CD14-positive monocyte (primary cell): ENCODE results near the gene CRIP2. TPM values are rescaled to one million over a fixed set of nuclear protein-coding genes. Genes with fewer than 3 reads are reported as not detected.

ENCODE experiments used
- DNase-seq, 3 donors: peaks; one replicate each; pipeline ENCODE4 v3.0.0-alpha.2; 2011 to 2022
- H2AFZ ChIP-seq: 2 replicates; pipeline ENCODE4 v1.6.0; 2012; ENCODE audit warnings: mild to moderate bottlenecking, low read depth, low read length, inconsistent platforms; ENCODE audit not compliant: insufficient read depth, poor library complexity, severe bottlenecking
- H3K27ac ChIP-seq, 2 donors: 1 replicate in 1 of 2; 2 replicates in 1 of 2; pipeline ENCODE4 v1.5.1; 2012 to 2013; ENCODE audit warnings: low read length in 2 of 2, control low read depth in 1 of 2, inconsistent platforms in 1 of 2, low read depth in 1 of 2, mild to moderate bottlenecking in 1 of 2
- H3K27me3 ChIP-seq, 2 donors: one replicate each; pipeline versions ENCODE4 v1.6.0 to v1.6.1; 2011 to 2013; ENCODE audit warnings: low read length in 2 of 2; ENCODE audit not compliant: control insufficient read depth in 2 of 2, insufficient read depth in 2 of 2
- H3K36me3 ChIP-seq, 2 donors: replicated peaks in 1 of 2; 1 replicate in 1 of 2; 2 replicates in 1 of 2; pipeline versions ENCODE4 v1.5.1 to v1.6.1; 2012 to 2013; ENCODE audit warnings: low read length in 2 of 2, control low read depth in 1 of 2, inconsistent platforms in 1 of 2, mild to moderate bottlenecking in 1 of 2; ENCODE audit not compliant: insufficient read depth in 2 of 2, control insufficient read depth in 1 of 2
- H3K4me1 ChIP-seq, 2 donors: 1 replicate in 1 of 2; 2 replicates in 1 of 2; pipeline versions ENCODE4 v1.5.1 to v1.6.1; 2012 to 2013; ENCODE audit warnings: low read length in 2 of 2, control low read depth in 1 of 2, inconsistent platforms in 1 of 2, mild to moderate bottlenecking in 1 of 2, moderate library complexity in 1 of 2; ENCODE audit not compliant: insufficient read depth in 2 of 2, control insufficient read depth in 1 of 2
- H3K4me2 ChIP-seq: replicated peaks from 2 replicates; pipeline ENCODE3; 2012; ENCODE audit warnings: low read length, moderate library complexity, mild to moderate bottlenecking; ENCODE audit not compliant: poor library complexity, severe bottlenecking; ENCODE audit errors: extremely low read depth
- H3K4me3 ChIP-seq, 3 experiments: fragments of 200-600 bp in 1 of 3; sonication (generic) in 1 of 3; replicated peaks in 1 of 3; 1 replicate in 2 of 3; 2 replicates in 1 of 3; pipeline ENCODE4 v1.5.1; 2011 to 2013; ENCODE audit warnings: low read length in 3 of 3, mild to moderate bottlenecking in 3 of 3, control low read depth in 2 of 3, low read depth in 2 of 3, inconsistent platforms in 1 of 3, moderate library complexity in 1 of 3
- H3K79me2 ChIP-seq: 2 replicates; pipeline ENCODE4 v1.6.0; 2012; ENCODE audit warnings: mild to moderate bottlenecking, control low read depth, inconsistent platforms, low read length, moderate library complexity; ENCODE audit not compliant: insufficient read depth
- H3K9ac ChIP-seq: 2 replicates; pipeline ENCODE4 v1.6.0; 2017; ENCODE audit warnings: low read length, mild to moderate bottlenecking; ENCODE audit not compliant: insufficient read depth, poor library complexity, severe bottlenecking
- H3K9me3 ChIP-seq, 2 donors: replicated peaks in 1 of 2; 1 replicate in 1 of 2; 2 replicates in 1 of 2; pipeline versions ENCODE4 v1.5.1 to v1.6.1; 2012 to 2013; ENCODE audit warnings: low read length in 2 of 2, control low read depth in 1 of 2; ENCODE audit not compliant: control insufficient read depth in 1 of 2, insufficient read depth in 1 of 2
- H4K20me1 ChIP-seq: 2 replicates; pipeline ENCODE4 v1.6.0; 2012; ENCODE audit warnings: mild to moderate bottlenecking, low read length, control low read depth, moderate library complexity; ENCODE audit not compliant: insufficient read depth
- H3K27ac Mint-ChIP-seq, 7 donors: one replicate each; pipeline ENCODE4 v1.8.0; 2020; ENCODE audit warnings: mild to moderate bottlenecking in 7 of 7, mixed read lengths in 7 of 7, moderate library complexity in 6 of 7, inconsistent platforms in 2 of 7
- H3K27me3 Mint-ChIP-seq, 3 donors: one replicate each; pipeline ENCODE4 v1.8.0; 2021 to 2022; ENCODE audit warnings: low read depth in 3 of 3, mild to moderate bottlenecking in 3 of 3, mixed read lengths in 3 of 3, moderate library complexity in 3 of 3, inconsistent platforms in 1 of 3
- H3K36me3 Mint-ChIP-seq, 2 donors: one replicate each; pipeline ENCODE4 v1.8.0; 2020; ENCODE audit warnings: mixed read lengths in 2 of 2, inconsistent platforms in 1 of 2, mild to moderate bottlenecking in 1 of 2
- H3K4me1 Mint-ChIP-seq: one replicate; pipeline ENCODE4 v1.8.0; 2020; ENCODE audit warnings: mild to moderate bottlenecking, mixed read lengths
- H3K4me3 Mint-ChIP-seq, 2 donors: one replicate each; pipeline ENCODE4 v1.8.0; 2020; ENCODE audit warnings: mild to moderate bottlenecking in 2 of 2, mixed read lengths in 2 of 2, moderate library complexity in 1 of 2
- H3K9me3 Mint-ChIP-seq, 7 donors: one replicate each; pipeline ENCODE4 v1.8.0; 2020 to 2022; ENCODE audit warnings: mixed read lengths in 7 of 7, mild to moderate bottlenecking in 6 of 7, moderate library complexity in 6 of 7, inconsistent platforms in 2 of 7
- WGBS: methylation state at CpG from one replicate; pipeline ENCODE4 v1.1.5; 2013; ENCODE audit warnings: missing lambda C conversion rate; ENCODE audit not compliant: insufficient coverage; 5-methylcytosine and 5-hydroxymethylcytosine counted together
- intact Hi-C, 2 donors: fragments of 100-400 bp; cut with micrococcal nuclease; formaldehyde crosslinking; loops; one replicate each; pipeline versions ENCODE4 v1.15.0 to v1.15.1; 2023
- polyA plus RNA-seq, 3 donors: library from polyadenylated mRNA; depleted of rRNA in 1 of 3; unstranded in 2 of 3; stranded (reverse) in 1 of 3; fragments of 300-500 nt in 2 of 3; fragments of >200 nt in 1 of 3; fragmentation: Illumina TruSeq in 2 of 3; gene quantifications; 1 replicate in 2 of 3; 2 replicates in 1 of 3; pipeline ENCODE4 v1.2.3, GENCODE V29; 2012 to 2021
- TF ChIP-seq, protein P1 (sequence below): fragments of 200-600 bp; IDR thresholded peaks from one replicate; pipeline ENCODE4 v1.8.0; 2022; ENCODE audit warnings: antibody characterized with exemption, mild to moderate bottlenecking

The CRIP2 gene
- polyA plus RNA-seq, 3 donors, result 2.1 to 4.0 (median 3.3) TPM

DNA sequence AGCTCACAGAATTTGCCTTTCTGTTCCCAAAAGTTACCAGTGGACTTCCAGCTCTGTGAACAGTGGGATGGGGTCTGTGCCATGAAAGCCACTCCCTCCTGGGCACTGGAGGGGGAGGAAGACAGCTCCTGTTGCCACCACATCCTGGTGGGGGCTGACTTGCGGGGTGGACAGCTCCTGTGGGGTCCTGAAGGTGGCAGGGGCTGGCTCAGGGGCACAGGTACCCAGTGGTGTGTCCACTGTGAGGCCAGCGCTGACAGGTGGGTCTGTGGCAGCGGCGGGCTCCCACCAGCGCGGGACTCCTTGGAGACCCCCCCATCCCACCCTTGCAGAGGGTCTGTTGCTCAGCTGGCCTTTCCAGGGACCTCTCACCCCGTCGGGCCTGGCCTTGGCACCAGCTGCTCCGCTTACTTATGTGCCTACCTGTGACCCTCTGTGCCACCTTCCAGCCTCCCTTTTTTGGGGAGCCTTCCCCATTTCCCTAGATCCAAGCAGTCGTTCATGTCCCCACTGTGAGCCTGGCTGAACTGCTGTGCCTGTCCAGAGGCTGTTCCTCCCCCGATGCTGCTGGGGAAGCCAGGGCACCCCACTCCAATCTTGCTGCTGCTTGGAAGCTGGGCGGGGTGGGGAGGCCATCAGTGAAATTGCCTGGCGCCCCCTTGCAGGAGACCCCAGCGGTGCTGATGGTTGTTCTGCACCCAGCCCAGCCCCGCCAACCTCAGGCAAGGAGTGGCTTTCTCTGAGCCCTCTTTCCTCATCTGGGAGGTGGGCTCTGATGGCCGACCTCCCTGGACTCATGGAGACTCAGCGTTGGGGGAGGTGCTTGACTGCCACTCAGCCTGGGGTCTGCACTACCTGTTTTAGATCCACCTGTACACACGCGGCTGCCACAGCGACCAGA is 18.6 kb downstream of the CRIP2 start:
- Histone ChIP-seq H3K9me3 (no peaks in the 10 kb centered on the region), H3K79me2 (peaks cover 5% of the 10 kb centered on the region), H2AFZ (no peak overlapping the region), H3K9ac (no peak overlapping the region), H3K27me3 (no peaks in the 10 kb centered on the region), H3K27ac (no peak overlapping the region), H3K4me2 (no peak overlapping the region), H4K20me1 (peaks cover 31% of the 10 kb centered on the region), H3K36me3 (peaks cover 7 to 9% of the 10 kb centered on the region in 2 donors), H3K4me1 (peaks cover 25 to 30% of the 10 kb centered on the region in 2 donors), H3K4me3 (no peak overlapping the region)
- no peak for DNase-seq
- TF ChIP-seq, protein P1, sequence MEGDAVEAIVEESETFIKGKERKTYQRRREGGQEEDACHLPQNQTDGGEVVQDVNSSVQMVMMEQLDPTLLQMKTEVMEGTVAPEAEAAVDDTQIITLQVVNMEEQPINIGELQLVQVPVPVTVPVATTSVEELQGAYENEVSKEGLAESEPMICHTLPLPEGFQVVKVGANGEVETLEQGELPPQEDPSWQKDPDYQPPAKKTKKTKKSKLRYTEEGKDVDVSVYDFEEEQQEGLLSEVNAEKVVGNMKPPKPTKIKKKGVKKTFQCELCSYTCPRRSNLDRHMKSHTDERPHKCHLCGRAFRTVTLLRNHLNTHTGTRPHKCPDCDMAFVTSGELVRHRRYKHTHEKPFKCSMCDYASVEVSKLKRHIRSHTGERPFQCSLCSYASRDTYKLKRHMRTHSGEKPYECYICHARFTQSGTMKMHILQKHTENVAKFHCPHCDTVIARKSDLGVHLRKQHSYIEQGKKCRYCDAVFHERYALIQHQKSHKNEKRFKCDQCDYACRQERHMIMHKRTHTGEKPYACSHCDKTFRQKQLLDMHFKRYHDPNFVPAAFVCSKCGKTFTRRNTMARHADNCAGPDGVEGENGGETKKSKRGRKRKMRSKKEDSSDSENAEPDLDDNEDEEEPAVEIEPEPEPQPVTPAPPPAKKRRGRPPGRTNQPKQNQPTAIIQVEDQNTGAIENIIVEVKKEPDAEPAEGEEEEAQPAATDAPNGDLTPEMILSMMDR, result no peak
- peaks cover 16% of the 10 kb centered on the region for H3K4me1 Mint-ChIP-seq
- H3K36me3 Mint-ChIP-seq, result peaks cover 6 to 22% of the 10 kb centered on the region in 2 donors
- peaks cover 1 to 5% (median 2%) of the 10 kb centered on the region in 3 donors for H3K27me3 Mint-ChIP-seq
- H3K9me3 Mint-ChIP-seq, result peaks cover 0 to 3% (median 0%) of the 10 kb centered on the region in 7 donors
- WGBS, result 97% methylated on average over 11 of the region's 20 CpGs
- peak overlapping the region in 1 of 2 donors; percentile 43 for H3K4me3 Mint-ChIP-seq
- intact Hi-C loops, result loop anchor here (5.0 kb wide), 3 partner anchors 46 to 741 kb away; partner anchors contain the start of genes SIVA1 (in 1 of the 2) and TEX22 (in 1 of the 2)
- H3K27ac Mint-ChIP-seq, result peak overlapping the region in 2 of 7 donors; percentile 30 to 36

DNA sequence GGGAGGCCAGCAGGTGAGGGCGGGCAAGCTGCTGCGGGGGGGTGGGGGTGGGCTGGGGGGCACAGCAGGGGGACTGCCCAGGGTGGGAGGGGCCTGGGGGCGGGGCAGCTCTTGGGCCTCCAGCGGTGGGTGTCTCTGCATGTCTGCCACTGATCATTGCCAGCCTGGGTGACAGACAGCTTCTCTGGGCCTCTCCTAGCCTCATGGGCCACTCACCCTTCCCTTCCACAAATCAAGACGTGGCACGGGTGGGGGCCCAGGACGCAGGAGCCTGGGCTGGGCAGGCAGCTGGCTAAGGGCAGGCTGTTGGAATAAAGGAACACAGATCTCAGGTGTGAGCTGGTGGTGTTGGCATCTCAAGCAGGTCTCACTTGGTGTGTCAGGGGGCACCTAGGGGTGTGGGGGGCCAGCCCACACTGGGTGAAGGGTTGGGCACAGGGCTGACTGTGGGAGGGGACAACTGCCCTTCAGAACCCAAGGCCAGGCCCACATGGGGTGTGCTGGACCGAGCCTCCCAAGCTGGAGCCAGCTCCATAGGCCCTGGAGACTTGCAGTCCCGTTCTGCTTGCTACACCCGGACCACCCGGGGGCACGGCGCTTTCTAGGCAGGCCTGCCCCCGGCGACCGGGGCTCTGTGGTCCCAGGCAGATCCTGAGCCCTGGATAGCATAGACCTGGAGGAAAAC is 19.4 kb downstream of the CRIP2 start:
- Histone ChIP-seq H3K79me2 (peaks cover 5% of the 10 kb centered on the region), H2AFZ (no peak overlapping the region), H3K27ac (no peak overlapping the region), H3K27me3 (no peaks in the 10 kb centered on the region), H3K36me3 (peaks cover 5 to 14% of the 10 kb centered on the region in 2 donors), H3K4me1 (peaks cover 17 to 22% of the 10 kb centered on the region in 2 donors), H3K4me2 (no peak overlapping the region), H3K9ac (no peak overlapping the region), H3K9me3 (no peaks in the 10 kb centered on the region), H4K20me1 (peaks cover 23% of the 10 kb centered on the region), H3K4me3 (no peak overlapping the region)
- intact Hi-C loops, result loop anchor here (5.0 kb wide), 3 partner anchors 47 to 742 kb away; partner anchors contain the start of genes SIVA1 (in 1 of the 2) and TEX22 (in 1 of the 2)
- H3K4me3 Mint-ChIP-seq, result no peak overlapping the region
- WGBS, result 98% methylated on average over 11 of the region's 16 CpGs
- H3K27ac Mint-ChIP-seq, result no peak overlapping the region
- peaks cover 1 to 5% (median 2%) of the 10 kb centered on the region in 3 donors for H3K27me3 Mint-ChIP-seq
- DNase-seq, result no peak
- H3K4me1 Mint-ChIP-seq, result peaks cover 10% of the 10 kb centered on the region
- peaks cover 0 to 3% (median 0%) of the 10 kb centered on the region in 7 donors for H3K9me3 Mint-ChIP-seq
- TF ChIP-seq, protein P1, result no peak
- H3K36me3 Mint-ChIP-seq, result peaks cover 7 to 30% of the 10 kb centered on the region in 2 donors
